ENCODE measurements around the gene FAM120C. TPM values are rescaled to one million over a fixed set of nuclear protein-coding genes. Genes with fewer than 3 reads are reported as not detected.

FAM120C gene
- total RNA-seq, 2 donors from 2014 or later, result 9.6 to 9.7 TPM

DNA sequence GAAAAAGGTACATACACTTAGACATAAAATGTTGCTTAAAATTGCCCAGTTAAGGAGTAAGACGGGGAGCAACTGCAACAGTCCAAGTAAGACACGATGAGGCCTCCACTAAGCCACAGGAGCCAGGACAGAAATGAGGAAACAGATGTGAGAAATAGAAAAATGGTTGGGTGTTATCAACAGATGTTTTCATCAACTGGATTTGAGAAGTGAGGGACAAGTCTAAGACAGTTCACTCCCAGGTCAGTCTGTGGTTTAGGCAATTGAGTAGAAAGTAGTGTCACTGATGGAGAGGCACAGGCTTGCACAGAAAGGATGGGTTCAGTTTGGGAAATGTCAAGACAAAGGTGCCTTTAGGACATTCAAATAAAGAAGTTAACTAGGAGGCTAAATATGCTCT lies 115.3 kb downstream of the FAM120C start:
- Histone ChIP-seq H3K36me3 (ENCODE audit: control insufficient read depth, insufficient read depth, low read length) (no peaks in the 10 kb centered on the region), H3K9me3 (ENCODE audit: control insufficient read depth, low read length) (no peaks in the 10 kb centered on the region), H3K4me3 (ENCODE audit: low read length) (no peak overlapping the region), H3K4me1 (ENCODE audit: control insufficient read depth, insufficient read depth, low read length) (no peaks in the 10 kb centered on the region), H3K9ac (ENCODE audit: extremely low read depth, low read length, poor library complexity, severe bottlenecking) (no peak overlapping the region), H3K27ac (ENCODE audit: low read depth, low read length) (no peak overlapping the region), H3K27me3 (ENCODE audit: control insufficient read depth, insufficient read depth, low read length, poor library complexity, severe bottlenecking) (no peaks in the 10 kb centered on the region)
- TF ChIP-seq, protein P1, sequence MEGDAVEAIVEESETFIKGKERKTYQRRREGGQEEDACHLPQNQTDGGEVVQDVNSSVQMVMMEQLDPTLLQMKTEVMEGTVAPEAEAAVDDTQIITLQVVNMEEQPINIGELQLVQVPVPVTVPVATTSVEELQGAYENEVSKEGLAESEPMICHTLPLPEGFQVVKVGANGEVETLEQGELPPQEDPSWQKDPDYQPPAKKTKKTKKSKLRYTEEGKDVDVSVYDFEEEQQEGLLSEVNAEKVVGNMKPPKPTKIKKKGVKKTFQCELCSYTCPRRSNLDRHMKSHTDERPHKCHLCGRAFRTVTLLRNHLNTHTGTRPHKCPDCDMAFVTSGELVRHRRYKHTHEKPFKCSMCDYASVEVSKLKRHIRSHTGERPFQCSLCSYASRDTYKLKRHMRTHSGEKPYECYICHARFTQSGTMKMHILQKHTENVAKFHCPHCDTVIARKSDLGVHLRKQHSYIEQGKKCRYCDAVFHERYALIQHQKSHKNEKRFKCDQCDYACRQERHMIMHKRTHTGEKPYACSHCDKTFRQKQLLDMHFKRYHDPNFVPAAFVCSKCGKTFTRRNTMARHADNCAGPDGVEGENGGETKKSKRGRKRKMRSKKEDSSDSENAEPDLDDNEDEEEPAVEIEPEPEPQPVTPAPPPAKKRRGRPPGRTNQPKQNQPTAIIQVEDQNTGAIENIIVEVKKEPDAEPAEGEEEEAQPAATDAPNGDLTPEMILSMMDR (conservative IDR thresholded peaks at IDR 0.05), result no peak
- Mint-ChIP-seq H3K27ac (no peak overlapping the region), H3K27me3 (ENCODE audit: insufficient read depth) (no peaks in the 10 kb centered on the region), H3K4me3 (no peak overlapping the region), H3K36me3 (ENCODE audit: low read depth) (no peaks in the 10 kb centered on the region), H3K9me3 (peaks cover 58% of the 10 kb centered on the region), H3K4me1 (no peaks in the 10 kb centered on the region)
- 90% methylated on average over 2 of the region's 2 CpGs; no CpG with 5 or more reads in 1 of the 2 experiments for WGBS, 2 experiments (ENCODE audit: insufficient coverage in 1 of 2, insufficient read length in 1 of 2)
- no peak for DNase-seq

DNA sequence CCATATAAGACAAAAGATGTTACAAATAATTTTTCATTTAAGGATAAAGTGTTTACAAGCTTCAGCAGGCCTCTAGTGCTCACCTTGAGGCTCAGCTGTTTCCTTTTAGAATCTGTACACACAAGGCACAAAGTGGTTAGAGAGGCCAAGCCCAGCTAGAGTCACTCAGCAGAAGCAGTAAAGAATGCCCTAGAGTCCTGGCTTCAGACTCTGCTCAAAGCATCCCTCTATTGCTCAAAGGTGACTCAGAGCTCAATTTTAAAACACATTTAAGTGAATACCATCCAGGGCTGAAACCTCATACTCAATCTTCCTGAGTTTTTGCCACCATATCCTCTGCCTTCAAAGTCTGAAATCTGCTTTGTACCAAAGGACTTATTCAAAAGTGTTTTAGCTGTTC lies 116.2 kb downstream of the FAM120C start:
- no peaks in the 10 kb centered on the region for H3K4me1 ChIP-seq (ENCODE audit: control insufficient read depth, insufficient read depth, low read length)

DNA sequence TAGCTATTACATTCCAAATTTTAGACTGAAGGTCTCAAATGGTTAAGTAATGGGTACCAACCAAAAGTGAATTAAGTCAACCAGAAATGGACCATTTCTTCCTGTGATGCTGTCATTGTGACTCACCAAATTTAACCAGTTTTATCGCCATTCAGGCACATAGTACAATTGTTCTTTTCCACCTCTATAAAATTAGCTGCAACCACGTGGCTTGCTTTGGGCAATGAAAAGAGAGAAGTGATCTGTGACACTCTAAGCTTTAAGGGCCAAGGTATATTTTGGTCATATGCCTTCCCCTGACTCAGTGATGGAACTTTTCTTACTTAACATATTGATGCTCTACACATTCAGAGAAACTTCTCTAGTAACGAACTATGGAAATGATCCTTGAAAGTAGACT lies 118.5 kb downstream of the FAM120C start:
- TF ChIP-seq, protein P1 (conservative IDR thresholded peaks at IDR 0.05), result no peak
- Mint-ChIP-seq H3K4me3 (no peak overlapping the region), H3K9me3 (peaks cover 58% of the 10 kb centered on the region), H3K27me3 (ENCODE audit: insufficient read depth) (no peaks in the 10 kb centered on the region), H3K27ac (no peak overlapping the region), H3K4me1 (no peaks in the 10 kb centered on the region), H3K36me3 (ENCODE audit: low read depth) (no peaks in the 10 kb centered on the region)
- no peaks in the 10 kb centered on the region for H3K9me3 ChIP-seq (ENCODE audit: control insufficient read depth, low read length)
- H3K4me3 ChIP-seq (ENCODE audit: low read length), result no peak overlapping the region
- 97 to 100% methylated on average over 1 to 3 of the region's 3 CpGs for WGBS, 2 experiments (ENCODE audit: insufficient coverage in 1 of 2, insufficient read length in 1 of 2)
- no peak overlapping the region for H3K9ac ChIP-seq (ENCODE audit: extremely low read depth, low read length, poor library complexity, severe bottlenecking)
- H3K27ac ChIP-seq (ENCODE audit: low read depth, low read length), result no peak overlapping the region
- no peak for DNase-seq
- H3K27me3 ChIP-seq (ENCODE audit: control insufficient read depth, insufficient read depth, low read length, poor library complexity, severe bottlenecking), result no peaks in the 10 kb centered on the region
- no peaks in the 10 kb centered on the region for H3K4me1 ChIP-seq (ENCODE audit: control insufficient read depth, insufficient read depth, low read length)
- H3K36me3 ChIP-seq (ENCODE audit: control insufficient read depth, insufficient read depth, low read length), result no peaks in the 10 kb centered on the region

More for the DNA sequence above, 116.2 kb downstream of the FAM120C start:
- Mint-ChIP-seq H3K27me3 (ENCODE audit: insufficient read depth) (no peaks in the 10 kb centered on the region), H3K4me1 (no peaks in the 10 kb centered on the region), H3K9me3 (peaks cover 67% of the 10 kb centered on the region), H3K36me3 (ENCODE audit: low read depth) (no peaks in the 10 kb centered on the region), H3K4me3 (no peak overlapping the region), H3K27ac (no peak overlapping the region)
- H3K36me3 ChIP-seq (ENCODE audit: control insufficient read depth, insufficient read depth, low read length), result no peaks in the 10 kb centered on the region
- H3K27me3 ChIP-seq (ENCODE audit: control insufficient read depth, insufficient read depth, low read length, poor library complexity, severe bottlenecking), result no peaks in the 10 kb centered on the region
- no peak overlapping the region for H3K9ac ChIP-seq (ENCODE audit: extremely low read depth, low read length, poor library complexity, severe bottlenecking)
- TF ChIP-seq, protein P1 (conservative IDR thresholded peaks at IDR 0.05), result no peak
- H3K9me3 ChIP-seq (ENCODE audit: control insufficient read depth, low read length), result no peaks in the 10 kb centered on the region
- DNase-seq, result no peak
- H3K27ac ChIP-seq (ENCODE audit: low read depth, low read length), result no peak overlapping the region
- H3K4me3 ChIP-seq (ENCODE audit: low read length), result no peak overlapping the region
